TTC549 (cell line): ENCODE data around the gene HM13.
"Not testable (repeated sequence)": the region's sequence is repeated elsewhere in the genome, so short reads cannot be mapped to it uniquely, and the experiment has no call there.

Experiments
- FAIRE-seq: peaks from 2 replicates; lab custom pipeline; 2012; peaks lifted over from hg19 to GRCh38; lab: Jason Lieb, UNC

HM13 gene

DNA sequence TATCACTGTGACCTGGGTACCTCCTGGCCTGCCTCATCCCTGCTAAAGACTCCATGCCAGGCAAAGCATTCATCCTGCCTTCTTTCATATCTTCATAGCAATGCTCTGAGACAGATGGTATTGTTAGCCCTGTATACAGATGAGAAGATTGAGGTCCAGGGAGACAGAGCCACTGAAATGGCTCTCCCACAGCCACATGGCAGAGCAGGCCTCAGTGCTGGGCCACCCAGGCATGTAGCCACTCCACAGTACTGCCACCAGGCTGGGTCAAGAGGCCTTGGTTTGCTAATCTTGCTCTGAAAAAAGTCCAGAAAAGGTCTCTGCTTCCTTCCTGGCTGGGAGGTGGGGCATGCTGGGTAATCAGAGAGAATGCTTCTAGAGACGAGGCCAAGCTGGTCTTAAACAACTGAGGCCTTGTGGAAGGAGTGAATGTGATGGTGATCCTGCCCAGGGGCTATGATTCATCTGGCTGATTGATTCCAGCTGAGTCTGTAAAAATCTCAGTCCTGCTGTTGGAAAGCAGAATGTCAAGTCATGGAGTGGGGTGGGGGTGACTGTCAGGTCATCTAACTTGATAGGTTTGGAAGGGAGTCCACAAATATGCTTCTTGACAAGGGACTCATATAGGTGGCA lies 29.8 kb downstream of the HM13 start:
- FAIRE-seq, result no peak

DNA sequence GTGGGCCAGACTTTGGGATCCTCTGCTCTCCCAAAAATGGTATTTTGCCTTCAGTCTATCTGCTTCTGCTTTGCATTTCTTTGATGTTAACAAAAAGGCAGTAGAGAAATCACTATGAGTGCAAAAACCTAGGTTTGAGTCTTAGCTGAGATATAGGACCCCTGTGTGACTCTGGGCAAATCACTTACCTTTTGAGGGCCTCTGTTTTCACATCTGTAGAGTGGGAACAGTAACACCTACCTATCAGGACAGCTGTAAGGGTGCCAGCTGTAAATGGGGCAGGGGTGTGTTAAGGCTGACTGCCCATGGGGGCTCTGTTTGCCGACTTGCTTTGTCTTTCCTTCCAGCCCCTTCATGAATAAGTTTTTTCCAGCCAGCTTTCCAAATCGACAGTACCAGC lies 30.4 kb downstream of the HM13 start:
- no peak for FAIRE-seq

GRCh38 chr20:31545621-31546040 lies 31.4 kb downstream of the HM13 start:
- FAIRE-seq, result not testable (repeated sequence)

GRCh38 chr20:31547017-31547675 lies 32.9 kb downstream of the HM13 start:
- no peak for FAIRE-seq

DNA sequence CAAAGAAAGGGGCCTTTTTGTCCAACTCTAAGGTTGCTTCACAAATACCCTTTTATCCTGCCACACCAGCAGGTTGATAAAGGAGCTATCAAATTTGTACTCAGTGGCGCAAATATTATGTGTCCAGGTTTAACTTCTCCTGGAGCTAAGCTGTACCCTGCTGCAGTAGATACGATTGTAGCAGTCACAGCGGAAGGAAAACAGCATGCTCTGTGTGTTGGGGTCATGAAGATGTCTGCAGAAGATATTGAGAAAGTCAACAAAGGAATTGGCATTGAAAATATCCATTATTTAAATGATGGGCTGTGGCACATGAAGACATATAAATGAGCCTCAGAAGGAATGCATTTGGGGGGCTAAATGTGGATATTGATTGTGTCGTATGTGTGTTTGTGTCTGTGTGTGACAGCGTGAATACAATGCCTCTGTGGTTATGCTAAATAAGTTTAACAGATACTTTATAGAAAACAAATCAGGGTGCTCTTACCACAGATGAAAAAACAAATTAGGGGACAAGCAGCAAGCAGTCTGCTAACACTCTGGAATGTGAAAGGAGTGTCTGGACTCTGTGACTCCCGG lies 33.6 kb downstream of the HM13 start:
- FAIRE-seq, result no peak

DNA sequence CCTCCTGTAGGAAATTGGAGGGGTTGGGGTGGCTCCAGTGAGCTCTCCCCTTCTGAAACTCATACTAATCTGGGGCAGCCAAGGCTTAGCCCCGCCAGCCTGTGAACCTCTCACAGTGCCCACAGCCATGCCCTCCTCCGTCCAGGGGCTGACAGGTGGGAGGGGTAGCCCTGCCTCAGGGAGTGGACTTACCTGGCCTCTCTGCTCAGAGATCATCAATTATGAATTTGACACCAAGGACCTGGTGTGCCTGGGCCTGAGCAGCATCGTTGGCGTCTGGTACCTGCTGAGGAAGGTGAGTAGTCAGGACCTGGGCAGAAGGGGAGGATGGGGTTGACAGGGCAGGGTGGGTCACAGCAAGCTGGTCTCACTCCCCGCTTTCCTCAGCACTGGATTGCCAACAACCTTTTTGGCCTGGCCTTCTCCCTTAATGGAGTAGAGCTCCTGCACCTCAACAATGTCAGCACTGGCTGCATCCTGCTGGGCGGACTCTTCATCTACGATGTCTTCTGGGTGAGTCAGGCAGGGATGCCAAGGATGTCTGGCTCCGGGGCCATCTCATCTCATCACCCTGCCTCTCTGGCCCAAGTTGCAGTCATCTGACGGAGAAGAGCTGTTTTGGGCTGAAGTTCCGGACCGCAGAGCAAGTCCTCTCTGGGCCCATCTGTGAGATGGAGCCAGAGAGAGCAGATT lies 34.7 kb downstream of the HM13 start:
- FAIRE-seq, result no peak

- FAIRE-seq, result no peak
Observed at GRCh38 chr20:31549513-31549880, 35.3 kb downstream of the HM13 start.

GRCh38 chr20:31550099-31550498 lies 35.9 kb downstream of the HM13 start:
- no peak for FAIRE-seq

GRCh38 chr20:31551163-31552081 lies 37.2 kb downstream of the HM13 start:
- FAIRE-seq, result no peak

DNA sequence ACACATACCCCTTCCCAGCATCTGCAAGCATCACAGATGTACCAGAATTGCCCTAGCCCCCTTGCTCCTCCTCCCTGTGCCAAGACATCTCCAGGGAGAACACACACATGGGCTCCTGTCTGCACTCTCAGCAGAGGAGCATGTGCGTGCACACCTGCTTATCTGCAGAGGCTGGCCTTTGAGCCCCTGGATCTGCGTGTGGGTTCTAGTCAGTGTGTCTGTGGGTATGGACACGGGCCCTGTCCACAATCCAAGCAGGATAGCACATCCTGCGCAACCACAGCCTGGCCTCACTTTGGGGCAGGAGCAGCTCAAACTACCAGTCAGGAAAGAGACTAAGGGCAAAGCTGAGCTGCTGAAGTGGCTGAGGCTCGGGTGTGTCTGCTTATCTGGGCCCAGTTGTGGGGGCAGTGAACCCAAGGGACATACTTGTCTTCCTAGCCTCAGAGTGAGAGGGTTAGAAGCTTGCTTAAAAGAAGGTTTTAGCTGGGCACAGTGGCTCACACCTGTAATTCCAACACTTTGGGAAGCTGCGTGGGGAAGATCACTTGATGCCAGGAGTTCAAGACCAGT lies 41.0 kb downstream of the HM13 start:
- FAIRE-seq, result no peak

- FAIRE-seq, result no peak
Observed at GRCh38 chr20:31559704-31560093, 45.5 kb downstream of the HM13 start.

GRCh38 chr20:31560094-31560745 lies 46.0 kb downstream of the HM13 start:
- no peak for FAIRE-seq

DNA sequence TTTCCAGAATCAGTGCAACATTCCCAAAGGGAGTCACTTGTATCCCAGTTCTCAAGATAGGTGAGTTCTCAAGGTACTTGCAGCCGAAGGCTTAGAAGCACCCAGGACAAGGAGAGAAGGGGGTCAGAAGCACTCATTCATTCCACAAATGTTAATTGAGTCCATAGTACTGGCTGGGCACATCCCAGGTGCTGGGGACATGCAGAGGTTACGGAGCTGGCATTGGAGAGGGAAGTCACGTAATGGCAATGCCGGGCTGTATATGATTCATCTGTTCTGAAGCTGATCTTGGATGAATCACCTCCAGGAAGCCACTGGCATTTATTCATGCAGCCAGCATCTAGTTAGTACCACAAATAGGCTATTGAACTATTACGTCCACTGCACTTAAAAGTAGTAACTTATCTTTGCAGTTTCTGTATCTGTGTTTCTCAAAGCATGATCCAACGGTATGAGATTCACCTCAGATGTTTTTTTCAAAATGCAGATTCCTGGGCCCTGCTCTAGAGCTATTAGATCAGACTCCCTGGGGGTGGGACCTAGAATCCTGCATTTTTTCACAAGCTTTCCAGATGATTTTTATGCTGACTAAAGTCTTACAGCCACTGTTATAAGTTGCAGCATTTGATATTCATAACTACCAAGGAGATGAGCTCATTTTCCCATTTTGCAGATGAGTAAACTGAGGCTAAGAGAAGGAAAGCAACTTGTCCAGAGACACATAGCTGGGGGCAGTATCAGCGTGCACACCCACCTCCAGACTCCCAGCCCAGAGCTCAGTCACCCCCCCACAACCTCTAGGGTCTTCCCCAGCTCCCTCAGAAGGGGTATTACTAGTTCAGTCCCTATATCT lies 46.7 kb downstream of the HM13 start:
- no peak for FAIRE-seq

GRCh38 chr20:31562241-31562640 lies 48.0 kb downstream of the HM13 start:
- FAIRE-seq, result no peak

DNA sequence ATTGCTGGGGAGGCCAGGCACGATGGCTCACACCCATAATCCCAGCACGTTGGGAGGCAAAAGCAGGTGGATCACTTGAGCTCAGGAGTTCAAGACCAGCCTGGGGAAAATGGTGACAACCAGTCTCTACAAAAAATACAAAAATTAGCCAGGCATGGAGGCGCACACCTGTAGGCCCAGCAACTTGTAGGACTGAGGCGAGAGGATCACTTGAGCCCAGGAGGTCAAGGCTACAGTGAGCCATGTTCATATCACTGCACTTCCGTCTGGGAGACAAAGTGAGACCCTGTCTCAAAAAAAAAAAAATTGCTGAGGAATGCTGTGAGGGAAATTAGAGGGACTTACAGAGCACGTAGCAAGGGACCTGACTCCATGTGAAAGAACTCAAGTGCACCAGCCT lies 50.0 kb downstream of the HM13 start:
- no peak for FAIRE-seq

DNA sequence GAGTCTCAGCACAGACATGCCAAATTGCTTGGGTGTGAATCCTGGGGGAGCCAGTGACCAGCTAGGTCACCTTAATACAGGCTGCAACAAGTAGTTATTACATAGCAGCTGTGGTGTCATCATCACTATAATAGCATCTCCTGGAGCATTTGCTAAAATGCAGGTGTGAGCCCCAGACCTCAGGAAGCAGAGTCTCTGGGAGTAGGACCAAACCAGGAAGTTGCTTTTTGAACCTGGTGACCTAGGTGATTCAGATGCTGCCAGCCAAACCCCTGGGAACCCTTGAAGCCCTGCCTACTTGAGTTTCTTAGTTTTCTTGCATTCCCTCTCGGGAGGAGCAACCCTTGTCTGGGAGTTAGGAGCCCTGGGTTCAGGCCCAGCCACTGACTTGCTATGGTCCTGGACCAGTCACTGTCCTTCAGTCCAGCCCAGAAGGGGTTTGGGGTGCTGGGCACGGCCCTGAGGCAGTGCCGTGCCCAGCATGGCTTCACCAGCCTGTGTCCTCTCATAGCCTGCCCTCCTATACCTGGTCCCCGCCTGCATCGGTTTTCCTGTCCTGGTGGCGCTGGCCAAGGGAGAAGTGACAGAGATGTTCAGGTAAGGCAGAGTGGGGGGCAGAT lies 51.6 kb downstream of the HM13 start:
- FAIRE-seq, result no peak

DNA sequence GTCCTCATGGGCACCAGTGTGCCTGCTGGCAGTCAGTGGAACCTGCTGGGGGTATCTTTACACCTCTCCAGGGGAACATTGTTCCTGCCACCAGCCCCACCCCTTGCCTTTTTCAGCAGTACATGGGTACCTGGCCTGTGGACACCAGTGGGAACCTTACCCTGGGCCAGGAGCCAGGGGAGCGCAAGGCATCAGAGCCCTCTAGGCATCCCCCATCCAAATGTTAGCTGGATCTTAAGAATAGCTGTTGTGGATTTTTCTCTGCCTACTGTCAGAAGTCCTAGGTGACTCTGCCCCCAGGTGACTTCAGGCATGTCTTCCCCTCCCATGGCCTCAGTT lies 52.0 kb downstream of the HM13 start:
- FAIRE-seq, result no peak

DNA sequence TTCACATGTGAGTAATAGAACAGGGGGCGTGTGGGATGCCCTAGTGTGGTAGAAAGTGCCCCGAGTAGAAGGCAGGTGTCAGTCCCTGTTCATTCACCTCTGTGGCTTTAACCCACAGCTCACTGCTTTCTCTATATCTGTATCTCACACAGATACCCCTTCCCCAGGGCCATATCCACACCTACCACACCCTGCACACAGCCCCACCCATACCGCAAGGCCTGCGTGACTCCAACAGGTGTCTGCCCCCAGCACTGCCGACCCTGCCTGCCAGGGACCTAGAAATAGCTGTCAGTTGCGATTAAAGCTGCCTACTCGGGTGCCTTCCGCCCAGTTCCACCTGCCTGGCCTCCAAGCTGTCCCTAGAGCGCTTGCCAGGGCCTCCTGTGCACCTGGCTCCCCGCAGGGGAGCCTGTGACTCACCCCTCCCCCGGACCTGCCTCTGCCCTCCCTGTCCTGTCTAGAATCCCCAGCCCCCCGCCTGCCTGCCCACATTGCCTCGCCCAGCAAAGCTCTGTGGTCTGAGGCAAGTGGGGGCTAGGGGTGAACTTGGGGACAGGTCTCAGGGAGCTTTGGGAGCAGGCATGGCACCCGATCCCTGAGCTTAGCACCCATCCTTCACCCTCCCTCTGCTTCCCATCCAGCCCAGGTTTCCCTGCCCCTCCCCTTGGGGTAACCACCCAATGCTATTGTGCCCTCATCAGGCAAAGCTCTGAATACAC lies 52.6 kb downstream of the HM13 start:
- no peak for FAIRE-seq

DNA sequence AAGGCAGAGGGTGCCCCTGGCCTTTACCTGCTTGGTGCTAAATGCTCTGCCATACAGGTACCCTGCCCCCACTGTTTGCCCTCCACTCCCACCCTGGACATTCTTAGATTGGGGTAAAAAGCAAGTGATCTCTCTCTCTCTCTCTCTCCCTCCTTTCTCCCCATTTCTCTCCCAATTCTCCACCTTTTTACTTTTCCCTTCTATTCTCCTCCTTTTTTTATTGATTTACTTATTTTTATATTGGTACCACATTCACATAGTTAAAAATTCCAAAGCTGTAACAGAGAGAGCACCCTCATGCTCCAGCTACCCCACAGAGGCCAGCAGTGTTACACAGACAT lies 53.1 kb downstream of the HM13 start:
- FAIRE-seq, result no peak
